ENCODE data around the gene TNNT1. TPM values are rescaled to one million over a fixed set of nuclear protein-coding genes. Genes with fewer than 3 reads are reported as not detected.
A peak's percentile ranks its signal among the peaks of the same experiment; 100 is the strongest.

TNNT1 gene
- total RNA-seq, 6 experiments from 2014 or later, result 1.2 to 10.9 (median 1.6) TPM; not detected in 2

DNA sequence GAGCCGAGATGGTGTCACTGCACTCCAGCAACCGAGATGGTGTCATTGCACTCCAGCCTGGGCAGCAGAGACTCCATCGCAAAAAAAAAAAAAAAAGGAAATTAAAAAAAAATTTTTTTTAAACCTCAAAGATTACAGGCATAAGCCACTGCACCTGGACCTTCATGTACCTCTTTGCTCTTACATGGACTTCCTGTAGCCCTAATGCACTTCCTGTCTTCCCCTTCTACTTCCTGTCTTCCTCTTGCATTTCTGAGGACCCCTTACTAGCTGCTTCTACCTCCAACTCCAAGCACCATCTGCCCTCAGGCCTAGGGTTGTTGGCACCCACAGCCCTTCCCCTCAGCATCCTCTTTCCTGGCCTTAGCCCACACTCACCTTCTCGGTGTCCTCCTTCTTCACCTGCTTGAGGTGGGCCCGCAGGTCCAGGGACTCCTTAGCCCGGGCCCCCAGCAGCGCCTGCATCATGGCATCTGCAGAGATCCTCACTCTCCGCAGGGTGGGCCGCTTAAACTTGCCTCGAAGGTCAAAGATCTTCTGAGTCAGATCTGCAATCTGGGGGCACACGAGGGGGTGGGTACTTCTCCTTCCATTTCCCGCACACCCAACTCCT is 4.8 kb upstream of the TNNT1 start:
- ATAC-seq, result no peak
- TF ChIP-seq, protein P1, sequence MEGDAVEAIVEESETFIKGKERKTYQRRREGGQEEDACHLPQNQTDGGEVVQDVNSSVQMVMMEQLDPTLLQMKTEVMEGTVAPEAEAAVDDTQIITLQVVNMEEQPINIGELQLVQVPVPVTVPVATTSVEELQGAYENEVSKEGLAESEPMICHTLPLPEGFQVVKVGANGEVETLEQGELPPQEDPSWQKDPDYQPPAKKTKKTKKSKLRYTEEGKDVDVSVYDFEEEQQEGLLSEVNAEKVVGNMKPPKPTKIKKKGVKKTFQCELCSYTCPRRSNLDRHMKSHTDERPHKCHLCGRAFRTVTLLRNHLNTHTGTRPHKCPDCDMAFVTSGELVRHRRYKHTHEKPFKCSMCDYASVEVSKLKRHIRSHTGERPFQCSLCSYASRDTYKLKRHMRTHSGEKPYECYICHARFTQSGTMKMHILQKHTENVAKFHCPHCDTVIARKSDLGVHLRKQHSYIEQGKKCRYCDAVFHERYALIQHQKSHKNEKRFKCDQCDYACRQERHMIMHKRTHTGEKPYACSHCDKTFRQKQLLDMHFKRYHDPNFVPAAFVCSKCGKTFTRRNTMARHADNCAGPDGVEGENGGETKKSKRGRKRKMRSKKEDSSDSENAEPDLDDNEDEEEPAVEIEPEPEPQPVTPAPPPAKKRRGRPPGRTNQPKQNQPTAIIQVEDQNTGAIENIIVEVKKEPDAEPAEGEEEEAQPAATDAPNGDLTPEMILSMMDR (IDR thresholded peaks at IDR 0.05), result no peak
- TF ChIP-seq POLR2A (IDR thresholded peaks at IDR 0.05), result no peak
- Histone ChIP-seq H3K4me1 (no peaks in the 10 kb centered on the region), H3K4me3 (no peak overlapping the region), H3K36me3 (no peaks in the 10 kb centered on the region), H3K27me3 (peaks cover 0 to 9% of the 10 kb centered on the region in 2 donors), H3K27ac (no peak overlapping the region), H3K9me3 (no peaks in the 10 kb centered on the region)
- DNase-seq, result no peak
- intact Hi-C loops (cut with DNase I), result no loop called here
- WGBS (ENCODE audit: insufficient coverage, low coverage, low lambda C conversion rate, missing lambda C conversion rate), result 64% methylated on average over 12 of the region's 12 CpGs

DNA sequence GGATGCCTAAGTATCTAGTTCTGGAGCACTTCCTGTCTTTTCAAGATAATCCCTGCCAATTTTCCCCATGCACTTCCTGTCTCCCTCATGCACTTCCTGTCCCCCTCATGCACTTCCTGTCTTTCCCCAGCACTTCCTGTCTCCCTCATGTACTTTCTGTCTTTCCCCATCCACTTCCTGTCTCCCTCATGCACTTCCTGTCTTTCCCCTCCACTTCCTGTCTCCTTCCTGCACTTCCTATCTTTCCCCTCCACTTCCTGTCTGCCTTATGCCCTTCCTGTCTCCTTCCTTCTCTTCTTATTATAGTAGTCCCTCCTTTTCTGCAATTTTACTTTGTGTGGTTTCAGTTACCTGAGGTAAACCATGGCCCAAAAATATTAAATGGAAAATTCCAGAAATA is 3.0 kb upstream of the TNNT1 start:
- ATAC-seq (no peak), DNase-seq (no peak)
- H3K4me1 ChIP-seq, result no peaks in the 10 kb centered on the region
- no peak overlapping the region for H3K27ac ChIP-seq
- no peaks in the 10 kb centered on the region for H3K36me3 ChIP-seq
- no peaks in the 10 kb centered on the region for H3K9me3 ChIP-seq
- peaks cover 0 to 4% of the 10 kb centered on the region in 2 donors for H3K27me3 ChIP-seq
- H3K4me3 ChIP-seq, result no peak overlapping the region
- no peak for TF ChIP-seq POLR2A (IDR thresholded peaks at IDR 0.05)
- TF ChIP-seq, protein P1 (IDR thresholded peaks at IDR 0.05), result no peak
- intact Hi-C loops (cut with DNase I), result no loop called here

DNA sequence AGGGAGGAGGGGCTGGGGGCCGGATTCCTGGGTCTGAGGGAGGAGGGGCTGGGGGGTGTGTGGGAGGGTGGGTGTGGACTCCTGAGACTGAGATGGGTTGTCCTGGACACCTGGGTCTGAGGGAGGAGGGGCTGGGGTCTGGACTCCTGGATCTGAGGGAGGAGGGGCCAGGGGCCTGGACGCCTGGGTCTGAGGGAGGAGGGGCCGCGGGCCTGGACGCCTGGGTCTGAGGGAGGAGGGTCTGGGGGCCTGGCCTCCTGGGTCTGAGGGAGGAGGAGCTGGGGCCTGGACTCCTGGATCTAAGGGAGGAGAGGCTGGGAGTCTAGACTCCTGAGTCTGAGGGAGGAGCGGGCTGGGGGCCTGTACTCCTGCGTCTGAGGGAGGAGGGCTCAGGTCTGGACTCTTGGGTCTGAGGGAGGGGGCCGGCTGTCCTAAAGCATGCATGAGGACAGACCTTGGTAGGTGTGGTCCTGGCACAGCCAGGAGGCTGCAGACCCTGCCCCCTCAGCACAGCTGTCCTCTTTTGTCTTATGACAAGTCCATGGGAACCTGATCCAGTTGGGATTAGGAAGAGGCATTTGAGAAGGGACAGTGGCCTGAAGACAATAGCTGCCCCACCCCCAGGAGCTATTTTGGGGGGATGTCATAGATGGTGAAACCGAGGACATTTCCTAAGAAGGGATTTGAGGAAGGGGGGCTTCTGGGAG is 1.3 kb downstream of the TNNT1 start:
- no peak overlapping the region for H3K27ac ChIP-seq
- no peaks in the 10 kb centered on the region for H3K9me3 ChIP-seq
- no peaks in the 10 kb centered on the region for H3K4me1 ChIP-seq
- no peaks in the 10 kb centered on the region for H3K27me3 ChIP-seq
- 26% methylated on average over 6 of the region's 9 CpGs for WGBS (ENCODE audit: insufficient coverage, low coverage, low lambda C conversion rate, missing lambda C conversion rate)
- no peaks in the 10 kb centered on the region for H3K36me3 ChIP-seq
- no peak overlapping the region for H3K4me3 ChIP-seq
- ATAC-seq, result no peak
- TF ChIP-seq POLR2A (IDR thresholded peaks at IDR 0.05), result no peak
- TF ChIP-seq, protein P1 (IDR thresholded peaks at IDR 0.05), result no peak
- DNase-seq, result no peak
- intact Hi-C loops (cut with DNase I), result loop anchor here (10.0 kb wide), 3 partner anchors 267 to 347 kb away; no protein-coding TSS in a partner anchor

DNA sequence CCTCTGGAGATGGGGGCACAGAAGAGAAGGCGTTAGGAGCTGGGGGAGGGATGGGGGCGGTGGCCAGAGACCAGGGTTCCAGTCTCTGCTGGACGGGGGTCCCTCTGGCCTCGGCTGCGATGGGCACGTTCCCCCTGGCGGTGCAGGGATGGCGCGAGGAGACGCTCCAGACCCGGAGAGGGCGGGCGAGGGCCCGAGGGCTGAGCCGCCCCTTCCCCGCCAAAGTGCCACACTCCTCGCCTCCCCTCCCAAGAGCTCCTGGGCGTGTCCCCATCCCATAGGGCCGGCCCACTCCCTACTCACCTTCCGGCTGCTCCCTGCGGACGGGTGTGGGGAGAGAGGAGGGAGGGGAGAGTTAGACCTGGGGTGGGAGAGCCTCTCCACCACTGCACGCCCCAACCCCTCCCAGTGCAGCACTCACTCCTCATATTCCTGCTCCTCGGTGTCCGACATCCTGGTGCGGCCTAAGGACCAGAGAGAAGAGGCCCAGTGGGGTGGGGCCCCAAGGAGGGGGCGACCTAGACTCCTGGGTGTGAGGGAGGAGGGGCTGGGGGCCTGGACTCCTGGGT is 2.2 kb downstream of the TNNT1 start:
- Histone ChIP-seq H3K27me3 (peaks cover 0 to 4% of the 10 kb centered on the region in 2 donors), H3K4me3 (no peak overlapping the region), H3K36me3 (no peaks in the 10 kb centered on the region), H3K4me1 (no peaks in the 10 kb centered on the region), H3K9me3 (no peaks in the 10 kb centered on the region), H3K27ac (no peak overlapping the region)
- TF ChIP-seq, protein P1 (IDR thresholded peaks at IDR 0.05), result no peak
- no peak for TF ChIP-seq POLR2A (IDR thresholded peaks at IDR 0.05)
- 8% methylated on average over 8 of the region's 27 CpGs for WGBS (ENCODE audit: insufficient coverage, low coverage, low lambda C conversion rate, missing lambda C conversion rate)
- ATAC-seq, result peak in 2 of 4 donors; percentile 20 to 35
- intact Hi-C loops (cut with DNase I), result loop anchor here (10.0 kb wide), 3 partner anchors 268 to 348 kb away; no protein-coding TSS in a partner anchor
- no peak for DNase-seq

All from right lobe of liver (tissue), 6 donors.